Astrocyte (in vitro differentiated cells and primary cell): ENCODE data around the gene PBX1. TPM values are rescaled to one million over a fixed set of nuclear protein-coding genes. Genes with fewer than 3 reads are reported as not detected.
"Not testable (repeated sequence)": the region's sequence is repeated elsewhere in the genome, so short reads cannot be mapped to it uniquely, and the experiment has no call there.

ENCODE experiments used
- DNase-seq: peaks from one replicate; pipeline ENCODE4 v3.0.0-alpha.2; 2010; ENCODE audit warnings: low read depth
- FAIRE-seq: peaks from 2 replicates; lab custom pipeline; 2011; peaks lifted over from hg19 to GRCh38; lab: Jason Lieb, UNC
- H2AFZ ChIP-seq: 2 replicates; pipeline ENCODE4 v1.6.0; 2012; ENCODE audit warnings: low read depth, low read length, inconsistent platforms
- H3K27ac ChIP-seq: 2 replicates; pipeline ENCODE4 v1.5.1; 2011; ENCODE audit warnings: low read depth, low read length, inconsistent platforms
- H3K27me3 ChIP-seq: 2 replicates; pipeline ENCODE4 v1.6.0; 2011; ENCODE audit warnings: low read length, inconsistent platforms; ENCODE audit not compliant: insufficient read depth
- H3K36me3 ChIP-seq: 2 replicates; pipeline ENCODE4 v1.5.1; 2011; ENCODE audit warnings: low read length, inconsistent platforms; ENCODE audit not compliant: insufficient read depth
- H3K4me1 ChIP-seq: 2 replicates; pipeline ENCODE4 v1.5.1; 2011; ENCODE audit warnings: low read length, inconsistent platforms; ENCODE audit not compliant: insufficient read depth
- H3K4me2 ChIP-seq: 2 replicates; pipeline ENCODE4 v1.6.0; 2012; ENCODE audit warnings: low read length, inconsistent platforms
- H3K4me3 ChIP-seq: 2 replicates; pipeline ENCODE4 v1.5.1; 2011; ENCODE audit warnings: low read depth, mild to moderate bottlenecking, low read length, inconsistent platforms; ENCODE audit not compliant: insufficient read depth
- H3K79me2 ChIP-seq: 2 replicates; pipeline ENCODE4 v1.6.0; 2012; ENCODE audit warnings: mild to moderate bottlenecking, low read length, inconsistent platforms; ENCODE audit not compliant: insufficient read depth
- H3K9ac ChIP-seq: 2 replicates; pipeline ENCODE4 v1.6.0; 2012; ENCODE audit warnings: mild to moderate bottlenecking, low read length, inconsistent platforms
- H3K9me3 ChIP-seq: 2 replicates; pipeline ENCODE4 v1.5.1; 2012; ENCODE audit warnings: low read depth, mild to moderate bottlenecking, low read length, inconsistent platforms; ENCODE audit not compliant: insufficient read depth
- H4K20me1 ChIP-seq: 2 replicates; pipeline ENCODE4 v1.6.0; 2012; ENCODE audit warnings: low read length, inconsistent platforms; ENCODE audit not compliant: insufficient read depth
- H3K27ac Mint-ChIP-seq: one replicate; pipeline ENCODE4 v1.8.0; 2021; ENCODE audit warnings: mild to moderate bottlenecking, mixed read lengths; ENCODE audit not compliant: unreplicated experiment
- H3K27me3 Mint-ChIP-seq: one replicate; pipeline ENCODE4 v1.8.0; 2021; ENCODE audit warnings: low read depth, mixed read lengths; ENCODE audit not compliant: unreplicated experiment
- H3K36me3 Mint-ChIP-seq: one replicate; pipeline ENCODE4 v1.8.0; 2021; ENCODE audit warnings: low read depth, mixed read lengths; ENCODE audit not compliant: unreplicated experiment
- H3K4me1 Mint-ChIP-seq: one replicate; pipeline ENCODE4 v1.8.0; 2021; ENCODE audit warnings: low read depth, mixed read lengths; ENCODE audit not compliant: unreplicated experiment
- H3K4me3 Mint-ChIP-seq: one replicate; pipeline ENCODE4 v1.8.0; 2021; ENCODE audit warnings: mild to moderate bottlenecking, moderate library complexity, mixed read lengths; ENCODE audit not compliant: unreplicated experiment
- H3K9me3 Mint-ChIP-seq: one replicate; pipeline ENCODE4 v1.8.0; 2021; ENCODE audit warnings: mild to moderate bottlenecking, mixed read lengths; ENCODE audit not compliant: unreplicated experiment
- EZH2 ChIP-seq: IDR thresholded peaks from 2 replicates; pipeline ENCODE4 v1.6.1; 2012; ENCODE audit warnings: mild to moderate bottlenecking, low read length, inconsistent platforms; ENCODE audit not compliant: insufficient read depth
- total RNA-seq: library from RNA; stranded (reverse); gene quantifications from 2 replicates; pipeline ENCODE4 v1.2.1, GENCODE V29; 2021
- TF ChIP-seq, protein P1 (sequence below): IDR thresholded peaks from 2 replicates; pipeline ENCODE4 v1.5.1; 2011; ENCODE audit warnings: low read depth, mild to moderate bottlenecking, inconsistent platforms, low read length, moderate library complexity; ENCODE audit not compliant: insufficient read depth

PBX1 gene
- total RNA-seq, 1 donor from 2014 or later: 37.2 TPM

DNA sequence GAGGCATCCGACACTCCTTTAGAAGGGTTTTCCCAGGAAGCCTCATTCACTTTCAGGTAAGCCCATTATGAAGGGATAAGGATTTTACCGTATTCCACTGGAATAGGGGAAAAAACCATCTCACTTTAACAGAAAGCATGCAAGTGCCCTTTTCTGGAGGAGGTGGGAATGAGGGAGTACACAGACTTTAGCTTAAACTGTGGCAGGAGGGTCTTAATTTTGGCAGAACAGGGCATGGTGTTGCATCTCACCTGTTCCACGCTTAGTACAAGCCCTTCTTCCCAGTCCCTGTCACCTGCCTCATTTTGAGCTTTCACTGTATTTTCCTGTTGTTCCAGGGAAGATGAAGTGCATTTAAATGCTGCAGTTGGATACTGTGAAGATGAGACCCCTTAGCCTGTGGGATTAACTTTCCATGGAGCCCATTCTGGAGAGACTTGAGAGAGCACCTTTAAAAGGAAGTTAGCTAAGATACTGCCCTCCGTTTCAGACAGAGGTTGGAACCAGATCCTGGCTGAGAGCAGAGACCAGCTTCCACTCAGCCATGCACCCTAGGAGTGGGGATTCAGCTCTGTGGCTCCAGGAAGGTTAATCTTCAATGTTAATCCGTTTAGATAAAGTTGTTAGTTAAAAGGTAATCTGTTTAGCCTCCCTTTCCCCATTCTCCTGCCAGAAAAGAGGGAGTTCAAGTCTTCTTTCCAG is 42.6 kb downstream of the PBX1 start:
- Histone ChIP-seq H3K27ac (no peak overlapping the region), H3K36me3 (no peaks in the 10 kb centered on the region), H3K79me2 (peaks cover 8% of the 10 kb centered on the region), H3K4me3 (no peak overlapping the region), H3K9ac (no peak overlapping the region), H3K4me1 (peaks cover 18% of the 10 kb centered on the region), H3K9me3 (no peaks in the 10 kb centered on the region), H3K4me2 (no peak overlapping the region), H4K20me1 (no peaks in the 10 kb centered on the region), H3K27me3 (no peaks in the 10 kb centered on the region), H2AFZ (no peak overlapping the region)
- no peak for DNase-seq
- Mint-ChIP-seq H3K36me3 (peaks cover 2% of the 10 kb centered on the region), H3K4me3 (no peak overlapping the region), H3K4me1 (peaks cover 18% of the 10 kb centered on the region), H3K9me3 (no peaks in the 10 kb centered on the region), H3K27me3 (no peaks in the 10 kb centered on the region), H3K27ac (no peak overlapping the region)
- no peak for FAIRE-seq
- no peak for TF ChIP-seq EZH2
- TF ChIP-seq, protein P1, sequence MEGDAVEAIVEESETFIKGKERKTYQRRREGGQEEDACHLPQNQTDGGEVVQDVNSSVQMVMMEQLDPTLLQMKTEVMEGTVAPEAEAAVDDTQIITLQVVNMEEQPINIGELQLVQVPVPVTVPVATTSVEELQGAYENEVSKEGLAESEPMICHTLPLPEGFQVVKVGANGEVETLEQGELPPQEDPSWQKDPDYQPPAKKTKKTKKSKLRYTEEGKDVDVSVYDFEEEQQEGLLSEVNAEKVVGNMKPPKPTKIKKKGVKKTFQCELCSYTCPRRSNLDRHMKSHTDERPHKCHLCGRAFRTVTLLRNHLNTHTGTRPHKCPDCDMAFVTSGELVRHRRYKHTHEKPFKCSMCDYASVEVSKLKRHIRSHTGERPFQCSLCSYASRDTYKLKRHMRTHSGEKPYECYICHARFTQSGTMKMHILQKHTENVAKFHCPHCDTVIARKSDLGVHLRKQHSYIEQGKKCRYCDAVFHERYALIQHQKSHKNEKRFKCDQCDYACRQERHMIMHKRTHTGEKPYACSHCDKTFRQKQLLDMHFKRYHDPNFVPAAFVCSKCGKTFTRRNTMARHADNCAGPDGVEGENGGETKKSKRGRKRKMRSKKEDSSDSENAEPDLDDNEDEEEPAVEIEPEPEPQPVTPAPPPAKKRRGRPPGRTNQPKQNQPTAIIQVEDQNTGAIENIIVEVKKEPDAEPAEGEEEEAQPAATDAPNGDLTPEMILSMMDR: no peak

DNA sequence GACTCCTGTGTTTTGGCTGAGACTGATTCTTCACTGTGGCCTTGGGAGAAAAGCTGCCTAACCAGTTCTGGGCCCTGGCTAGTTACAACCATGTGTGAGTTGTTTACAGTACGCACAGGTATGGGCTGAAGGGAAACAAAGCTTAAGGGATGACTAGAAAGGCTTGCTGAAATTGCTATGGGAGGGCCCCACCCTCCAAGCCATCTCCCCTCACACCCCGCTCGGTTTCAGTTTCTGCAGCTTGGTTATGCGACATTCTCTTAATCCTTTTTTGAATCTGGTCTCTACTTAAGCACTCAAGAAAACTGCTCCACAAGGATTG is 43.1 kb downstream of the PBX1 start:
- Histone ChIP-seq H3K27me3 (no peaks in the 10 kb centered on the region), H3K27ac (no peak overlapping the region), H3K4me3 (no peak overlapping the region), H3K4me1 (peaks cover 18% of the 10 kb centered on the region), H3K9me3 (no peaks in the 10 kb centered on the region), H3K4me2 (no peak overlapping the region), H3K79me2 (peaks cover 8% of the 10 kb centered on the region), H3K36me3 (no peaks in the 10 kb centered on the region), H3K9ac (no peak overlapping the region), H4K20me1 (no peaks in the 10 kb centered on the region), H2AFZ (no peak overlapping the region)
- FAIRE-seq (no peak), DNase-seq (no peak)
- no peak for TF ChIP-seq EZH2
- TF ChIP-seq, protein P1: no peak
- Mint-ChIP-seq H3K4me1 (peaks cover 18% of the 10 kb centered on the region), H3K27ac (no peak overlapping the region), H3K9me3 (no peaks in the 10 kb centered on the region), H3K4me3 (peak overlapping the region; percentile 10), H3K36me3 (peaks cover 2% of the 10 kb centered on the region), H3K27me3 (no peaks in the 10 kb centered on the region)

DNA sequence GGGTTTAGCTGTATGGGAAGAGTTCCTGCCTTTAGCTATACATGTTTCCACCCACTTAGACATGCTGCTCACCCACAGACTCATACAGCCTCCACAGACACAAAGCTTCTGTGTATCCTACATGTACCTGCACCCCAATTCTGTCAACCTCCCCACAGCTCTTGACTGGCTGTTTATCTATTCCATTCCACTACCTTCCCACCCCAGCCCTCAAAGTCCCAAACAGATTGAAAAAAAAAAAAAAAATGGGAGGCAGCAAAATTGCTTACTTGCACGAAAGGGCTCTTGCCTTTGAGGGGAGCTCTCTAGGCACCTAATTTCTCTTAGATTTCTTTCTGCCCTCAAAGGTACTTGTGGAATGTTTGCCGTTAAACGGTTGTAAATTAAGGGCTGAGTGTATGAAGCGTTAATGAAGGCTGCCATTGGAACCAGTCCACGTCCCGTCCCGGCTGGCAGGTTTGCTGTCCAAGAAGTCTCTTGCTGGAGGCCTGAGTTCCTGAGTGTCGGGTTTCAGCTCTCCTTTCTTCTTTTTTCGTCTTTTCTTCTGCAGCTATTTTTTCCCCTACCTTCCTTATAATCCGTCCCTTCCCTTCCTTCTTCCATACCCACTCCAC is 43.6 kb downstream of the PBX1 start:
- H3K27ac ChIP-seq: no peak overlapping the region
- no peaks in the 10 kb centered on the region for H3K9me3 ChIP-seq
- FAIRE-seq (no peak), DNase-seq (peak; percentile 81)
- H3K27me3 Mint-ChIP-seq: no peaks in the 10 kb centered on the region
- peaks cover 8% of the 10 kb centered on the region for H3K79me2 ChIP-seq
- no peak overlapping the region for H3K4me3 ChIP-seq
- peaks cover 18% of the 10 kb centered on the region for H3K4me1 Mint-ChIP-seq
- no peaks in the 10 kb centered on the region for H3K36me3 Mint-ChIP-seq
- H3K9ac ChIP-seq: peak overlapping the region; percentile 23
- H3K9me3 Mint-ChIP-seq: no peaks in the 10 kb centered on the region
- H3K27me3 ChIP-seq: no peaks in the 10 kb centered on the region
- no peak for TF ChIP-seq EZH2
- TF ChIP-seq, protein P1: no peak
- H3K27ac Mint-ChIP-seq: peak overlapping the region; percentile 86
- no peaks in the 10 kb centered on the region for H4K20me1 ChIP-seq
- peak overlapping the region; percentile 31 for H2AFZ ChIP-seq
- H3K36me3 ChIP-seq: no peaks in the 10 kb centered on the region
- peaks cover 18% of the 10 kb centered on the region for H3K4me1 ChIP-seq
- peak overlapping the region; percentile 71 for H3K4me2 ChIP-seq
- peak overlapping the region; percentile 71 for H3K4me3 Mint-ChIP-seq

DNA sequence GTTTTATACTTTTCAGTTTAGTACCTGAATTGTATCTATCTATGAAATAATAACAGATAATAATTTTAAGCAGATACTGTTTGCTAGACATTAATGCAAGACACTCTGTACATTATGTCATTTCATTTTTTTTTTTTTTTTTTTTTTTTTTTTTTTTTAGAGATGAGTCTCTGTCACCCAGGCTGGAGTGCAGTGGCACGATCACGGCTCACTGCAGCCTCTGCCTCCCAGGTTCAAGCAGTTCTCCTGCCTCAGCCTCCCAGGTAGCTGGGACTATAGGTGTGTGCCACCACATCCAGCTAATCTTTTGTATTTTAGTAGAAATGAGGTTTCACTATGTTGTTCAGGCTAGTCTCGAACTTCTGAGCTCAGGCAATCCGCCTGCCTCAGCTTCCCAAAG is 44.8 kb downstream of the PBX1 start:
- H3K4me1 ChIP-seq: peaks cover 23% of the 10 kb centered on the region
- H3K27me3 Mint-ChIP-seq, H3K27ac Mint-ChIP-seq, H3K4me3 ChIP-seq, H3K36me3 ChIP-seq, DNase-seq, H3K4me3 Mint-ChIP-seq, H3K27me3 ChIP-seq, H3K27ac ChIP-seq, H3K9me3 Mint-ChIP-seq, H3K4me2 ChIP-seq, H2AFZ ChIP-seq, H3K9me3 ChIP-seq, H4K20me1 ChIP-seq, H3K36me3 Mint-ChIP-seq, FAIRE-seq, H3K9ac ChIP-seq, H3K79me2 ChIP-seq: not testable (repeated sequence)
- peaks cover 23% of the 10 kb centered on the region for H3K4me1 Mint-ChIP-seq
